Thyroid gland (tissue), 4 donors: ENCODE data around the gene GRIP2. TPM values are rescaled to one million over a fixed set of nuclear protein-coding genes. Genes with fewer than 3 reads are reported as not detected.
A peak's percentile ranks its signal among the peaks of the same experiment; 100 is the strongest.

ENCODE experiments used
- DNase-seq, 2 donors: peaks; one replicate each; pipeline ENCODE4 v3.0.0-alpha.2; 2019
- H3K27ac ChIP-seq, 3 donors: fragments of 200-600 bp; sonication (generic); 1 replicate in 2 of 3; 2 replicates in 1 of 3; pipeline ENCODE4 v1.5.1; 2016 to 2019; ENCODE audit warnings: mild to moderate bottlenecking in 1 of 3, moderate library complexity in 1 of 3
- H3K27me3 ChIP-seq: fragments of 200-600 bp; sonication (generic); one replicate; pipeline ENCODE4 v1.5.1; 2019
- H3K36me3 ChIP-seq, 2 donors: fragments of 200-600 bp; sonication (generic); one replicate each; pipeline ENCODE4 v1.5.1; 2016 to 2019
- H3K4me1 ChIP-seq, 2 donors: fragments of 200-600 bp; sonication (generic); one replicate each; pipeline ENCODE4 v1.5.1; 2017 to 2019
- H3K4me3 ChIP-seq, 3 donors: fragments of 200-600 bp; sonication (generic); replicated peaks in 1 of 3; 1 replicate in 2 of 3; 2 replicates in 1 of 3; pipeline ENCODE4 v1.5.1; 2016; ENCODE audit warnings: mild to moderate bottlenecking in 1 of 3
- H3K9me3 ChIP-seq: fragments of 200-600 bp; sonication (generic); one replicate; pipeline ENCODE4 v1.5.1; 2017
- CTCF ChIP-seq, 6 experiments: fragments of 200-600 bp in 3 of 6; fragments of 450-650 bp in 3 of 6; sonication (generic) in 3 of 6; IDR thresholded peaks; one replicate each; pipeline ENCODE4 v1.5.1; 2016 to 2019; ENCODE audit warnings: antibody characterized with exemption in 6 of 6, mild to moderate bottlenecking in 2 of 6, inconsistent platforms in 1 of 6, moderate library complexity in 1 of 6
- POLR2A ChIP-seq, 2 donors: fragments of 450-650 bp; IDR thresholded peaks; one replicate each; pipeline ENCODE4 v1.6.1; 2017; ENCODE audit warnings: antibody characterized with exemption in 2 of 2, mild to moderate bottlenecking in 2 of 2, moderate library complexity in 1 of 2
- WGBS, 2 donors: methylation state at CpG; one replicate each; pipeline ENCODE4 v1.1.5; 2017; 5-methylcytosine and 5-hydroxymethylcytosine counted together
- intact Hi-C: fragments of 100-400 bp; cut with DNase I; formaldehyde crosslinking; loops from one replicate; pipeline ENCODE4 v1.15.1; 2023
- total RNA-seq, 4 donors: library from RNA; depleted of rRNA; stranded (reverse); fragments of >200 nt; gene quantifications; one replicate each; pipeline ENCODE4 v1.2.3, GENCODE V29; 2016

The GRIP2 gene
- total RNA-seq, 4 donors from 2014 or later, result 0.22 to 0.44 (median 0.39) TPM

GRCh38 chr3:14471016-14471415 lies 69.1 kb downstream of the GRIP2 start:
- Histone ChIP-seq H3K4me3 (no peak overlapping the region), H3K27ac (peak overlapping the region; percentile 15 to 86 (median 84)), H3K27me3 (no peaks in the 10 kb centered on the region), H3K36me3 (peaks cover 7% of the 10 kb centered on the region in 2 donors), H3K9me3 (no peaks in the 10 kb centered on the region), H3K4me1 (peaks cover 16 to 31% of the 10 kb centered on the region in 2 donors)
- intact Hi-C loops, result no loop called here
- no peak for DNase-seq
- no peak for TF ChIP-seq CTCF (IDR thresholded peaks at IDR 0.05)
- no peak for TF ChIP-seq POLR2A (IDR thresholded peaks at IDR 0.05)
- WGBS, 2 donors, result 86 to 91% methylated on average over 5 of the region's 5 CpGs

GRCh38 chr3:14470461-14470860 lies 69.7 kb downstream of the GRIP2 start:
- H3K4me1 ChIP-seq, result peaks cover 16 to 31% of the 10 kb centered on the region in 2 donors
- WGBS, 2 donors, result 92% methylated on average over 12 of the region's 12 CpGs
- intact Hi-C loops, result no loop called here
- H3K4me3 ChIP-seq, result no peak overlapping the region
- no peaks in the 10 kb centered on the region for H3K9me3 ChIP-seq
- H3K27ac ChIP-seq, result no peak overlapping the region
- H3K36me3 ChIP-seq, result peaks cover 7% of the 10 kb centered on the region in 2 donors
- H3K27me3 ChIP-seq, result no peaks in the 10 kb centered on the region
- DNase-seq, result no peak
- TF ChIP-seq POLR2A (IDR thresholded peaks at IDR 0.05) (no peak), CTCF (IDR thresholded peaks at IDR 0.05) (no peak)

- no peak overlapping the region for H3K27ac ChIP-seq
- no peaks in the 10 kb centered on the region for H3K9me3 ChIP-seq
- intact Hi-C loops, result loop anchor here (2.0 to 5.0 kb wide), 3 partner anchors 71 to 266 kb away; no protein-coding TSS in a partner anchor
- TF ChIP-seq POLR2A (IDR thresholded peaks at IDR 0.05) (no peak), CTCF (IDR thresholded peaks at IDR 0.05) (no peak)
- H3K4me3 ChIP-seq, result no peak overlapping the region
- WGBS, 2 donors, result 91 to 94% methylated on average over 13 of the region's 13 CpGs
- H3K36me3 ChIP-seq, result peaks cover 7% of the 10 kb centered on the region in 2 donors
- no peak for DNase-seq
- peaks cover 16 to 28% of the 10 kb centered on the region in 2 donors for H3K4me1 ChIP-seq
- no peaks in the 10 kb centered on the region for H3K27me3 ChIP-seq
These were observed 71.5 kb downstream of the GRIP2 start for GRCh38 chr3:14468621-14468981.

- peak; percentile 34 for DNase-seq
- 66 to 75% methylated on average over 14 to 15 of the region's 15 CpGs for WGBS, 2 donors
- H3K36me3 ChIP-seq, result peaks cover 7% of the 10 kb centered on the region in 2 donors
These were observed 72.1 kb downstream of the GRIP2 start for GRCh38 chr3:14467814-14468620.

More at GRCh38 chr3:14467814-14468620, 72.1 kb downstream of the GRIP2 start:
- Histone ChIP-seq H3K9me3 (no peaks in the 10 kb centered on the region), H3K27me3 (no peaks in the 10 kb centered on the region), H3K4me3 (no peak overlapping the region), H3K4me1 (peaks cover 16 to 28% of the 10 kb centered on the region in 2 donors), H3K27ac (no peak overlapping the region)
- TF ChIP-seq CTCF (IDR thresholded peaks at IDR 0.05), result peak; percentile 75 to 89 (median 84)
- no peak for TF ChIP-seq POLR2A (IDR thresholded peaks at IDR 0.05)
- intact Hi-C loops, result loop anchor here (2.0 to 5.0 kb wide), 3 partner anchors 71 to 265 kb away; no protein-coding TSS in a partner anchor
